GM19463 (cell line): ENCODE results near the gene FAAP20.

ENCODE experiments used
- ATAC-seq: cut with Tn5 transposase; IDR thresholded peaks from one replicate; pipeline ENCODE4 v1.9.1; 2021; ENCODE audit warnings: mild to moderate bottlenecking, moderate library complexity; ENCODE audit not compliant: unreplicated experiment

The FAAP20 gene

GRCh38 chr1:2230781-2231531 lies 36.4 kb upstream of the FAAP20 start:
- no peak for ATAC-seq

- no peak for ATAC-seq
Observed at GRCh38 chr1:2229911-2230731, 35.5 kb upstream of the FAAP20 start.

GRCh38 chr1:2229037-2229864 lies 34.7 kb upstream of the FAAP20 start:
- no peak for ATAC-seq

GRCh38 chr1:2228694-2229036 lies 34.1 kb upstream of the FAAP20 start:
- no peak for ATAC-seq

GRCh38 chr1:2228157-2228594 lies 33.6 kb upstream of the FAAP20 start, which contains the start of gene SKI:
TSS of gene SKI (plus strand) at chr1:2228319. CDS start at chr1:2228767, 448 bp downstream.
- no peak for ATAC-seq

- peak; percentile 90 for ATAC-seq
Observed at GRCh38 chr1:2227346-2228156, 33.0 kb upstream of the FAAP20 start.

- ATAC-seq = no peak
Observed at GRCh38 chr1:2226525-2227345, 32.2 kb upstream of the FAAP20 start.

GRCh38 chr1:2224631-2225428 lies 30.3 kb upstream of the FAAP20 start:
- ATAC-seq = no peak

- no peak for ATAC-seq
Observed at GRCh38 chr1:2224170-2224584, 29.6 kb upstream of the FAAP20 start.

GRCh38 chr1:2221271-2221670 lies 26.7 kb upstream of the FAAP20 start:
- no peak for ATAC-seq

- no peak for ATAC-seq
Observed at GRCh38 chr1:2216767-2217058, 22.1 kb upstream of the FAAP20 start.

GRCh38 chr1:2215909-2216766 lies 21.6 kb upstream of the FAAP20 start:
- no peak for ATAC-seq

- no peak for ATAC-seq
Observed at GRCh38 chr1:2215329-2215728, 20.8 kb upstream of the FAAP20 start.

GRCh38 chr1:2214541-2215241 lies 20.1 kb upstream of the FAAP20 start:
- no peak for ATAC-seq

- ATAC-seq = no peak
Observed at GRCh38 chr1:2213576-2214505, 19.3 kb upstream of the FAAP20 start.
